Muscle of arm (tissue), 12 donors: ENCODE results near the gene AOPEP. TPM values are rescaled to one million over a fixed set of nuclear protein-coding genes. Genes with fewer than 3 reads are reported as not detected.

Source experiments
- DNase-seq: peaks from one replicate; pipeline ENCODE4 v3.0.0-alpha.2; 2013
- polyA plus RNA-seq, 12 donors: library from polyadenylated mRNA; unstranded; fragments of 120-200 nt; gene quantifications; one replicate each; pipeline ENCODE4 v1.2.1, GENCODE V29; 2013; ENCODE audit not compliant: insufficient read length in 12 of 12

Gene AOPEP
- polyA plus RNA-seq, 12 donors: 33.5 to 57.2 (median 40.1) TPM; not detected in 1

- no peak for DNase-seq
Measured at GRCh38 chr9:94913550-94913949, 187.1 kb downstream of the AOPEP start.

- no peak for DNase-seq
Measured at GRCh38 chr9:94915476-94916450, 189.3 kb downstream of the AOPEP start.

- DNase-seq: no peak
Measured at GRCh38 chr9:94916956-94917355, 190.5 kb downstream of the AOPEP start.

GRCh38 chr9:94918038-94918753 lies 191.7 kb downstream of the AOPEP start:
- DNase-seq: no peak

GRCh38 chr9:94919376-94920098 lies 193.0 kb downstream of the AOPEP start:
- no peak for DNase-seq

- no peak for DNase-seq
Measured at GRCh38 chr9:94920420-94921091, 194.1 kb downstream of the AOPEP start.

GRCh38 chr9:94921092-94921471 lies 194.6 kb downstream of the AOPEP start:
- no peak for DNase-seq

GRCh38 chr9:94921656-94922055 lies 195.2 kb downstream of the AOPEP start:
- no peak for DNase-seq

- no peak for DNase-seq
Measured at GRCh38 chr9:94922098-94922607, 195.7 kb downstream of the AOPEP start.

GRCh38 chr9:94922691-94923107 lies 196.2 kb downstream of the AOPEP start:
- no peak for DNase-seq

GRCh38 chr9:94923326-94924089 lies 197.0 kb downstream of the AOPEP start:
- DNase-seq: no peak

- DNase-seq: no peak
Measured at GRCh38 chr9:94925751-94926430, 199.4 kb downstream of the AOPEP start.

- DNase-seq: no peak
Measured at GRCh38 chr9:94926431-94926800, 199.9 kb downstream of the AOPEP start.

- DNase-seq: no peak
Measured at GRCh38 chr9:94927048-94927761, 200.7 kb downstream of the AOPEP start.

- no peak for DNase-seq
Measured at GRCh38 chr9:94927762-94928670, 201.5 kb downstream of the AOPEP start.

- no peak for DNase-seq
Measured at GRCh38 chr9:94928691-94929368, 202.3 kb downstream of the AOPEP start.

GRCh38 chr9:94929369-94929756 lies 202.9 kb downstream of the AOPEP start:
- DNase-seq: no peak
